Measurements from ENCODE around the gene CHADL.

Gene CHADL

GRCh38 chr22:41257696-41258095 lies 17.0 kb upstream of the CHADL start:
- H3K9ac ChIP-seq, result no peak overlapping the region
- no peak overlapping the region for H3K4me2 ChIP-seq (ENCODE audit: low read length)
- no peaks in the 10 kb centered on the region for H3K79me2 ChIP-seq
- H2AFZ ChIP-seq, result no peak overlapping the region
- no peak overlapping the region for H3K4me3 ChIP-seq (ENCODE audit: low read depth, low read length)
- H3K36me3 ChIP-seq (ENCODE audit: control insufficient read depth, insufficient read depth, low read length), result no peaks in the 10 kb centered on the region
- no peak for TF ChIP-seq CTCF (IDR thresholded peaks at IDR 0.05)
- H3K4me1 ChIP-seq, result no peaks in the 10 kb centered on the region
- no peaks in the 10 kb centered on the region for H3K27me3 ChIP-seq (ENCODE audit: control insufficient read depth, insufficient read depth, low read length)
- no peak overlapping the region for H3K27ac ChIP-seq
- no peaks in the 10 kb centered on the region for H3K9me3 ChIP-seq (ENCODE audit: control insufficient read depth, low read length)

- Histone ChIP-seq H3K36me3 (ENCODE audit: control insufficient read depth, insufficient read depth, low read length) (no peaks in the 10 kb centered on the region), H3K4me1 (no peaks in the 10 kb centered on the region), H3K9me3 (ENCODE audit: control insufficient read depth, low read length) (no peaks in the 10 kb centered on the region), H3K4me2 (ENCODE audit: low read length) (no peak overlapping the region), H2AFZ (no peak overlapping the region), H3K27ac (no peak overlapping the region), H3K27me3 (ENCODE audit: control insufficient read depth, insufficient read depth, low read length) (no peaks in the 10 kb centered on the region), H3K9ac (no peak overlapping the region), H3K79me2 (no peaks in the 10 kb centered on the region), H3K4me3 (ENCODE audit: low read depth, low read length) (no peak overlapping the region)
- TF ChIP-seq CTCF (IDR thresholded peaks at IDR 0.05), result no peak
These were observed 15.8 kb upstream of the CHADL start for GRCh38 chr22:41256254-41257253.

GRCh38 chr22:41254230-41254629 lies 13.5 kb upstream of the CHADL start:
- no peak overlapping the region for H3K4me3 ChIP-seq (ENCODE audit: low read depth, low read length)
- H3K79me2 ChIP-seq, result no peaks in the 10 kb centered on the region

GRCh38 chr22:41252365-41252764 lies 11.6 kb upstream of the CHADL start:
- Histone ChIP-seq H3K9me3 (ENCODE audit: control insufficient read depth, low read length) (no peaks in the 10 kb centered on the region), H3K9ac (no peak overlapping the region), H2AFZ (no peak overlapping the region), H3K27ac (no peak overlapping the region), H3K4me1 (no peaks in the 10 kb centered on the region), H3K36me3 (ENCODE audit: control insufficient read depth, insufficient read depth, low read length) (no peaks in the 10 kb centered on the region), H3K27me3 (ENCODE audit: control insufficient read depth, insufficient read depth, low read length) (no peaks in the 10 kb centered on the region), H3K4me2 (ENCODE audit: low read length) (no peak overlapping the region), H3K79me2 (no peaks in the 10 kb centered on the region), H3K4me3 (ENCODE audit: low read depth, low read length) (no peak overlapping the region)
- TF ChIP-seq CTCF (IDR thresholded peaks at IDR 0.05), result no peak

More at GRCh38 chr22:41254230-41254629, 13.5 kb upstream of the CHADL start:
- Histone ChIP-seq H3K4me2 (ENCODE audit: low read length) (no peak overlapping the region), H3K4me1 (no peaks in the 10 kb centered on the region), H3K36me3 (ENCODE audit: control insufficient read depth, insufficient read depth, low read length) (no peaks in the 10 kb centered on the region), H3K9me3 (ENCODE audit: control insufficient read depth, low read length) (no peaks in the 10 kb centered on the region), H3K9ac (no peak overlapping the region), H2AFZ (no peak overlapping the region), H3K27me3 (ENCODE audit: control insufficient read depth, insufficient read depth, low read length) (no peaks in the 10 kb centered on the region), H3K27ac (no peak overlapping the region)
- no peak for TF ChIP-seq CTCF (IDR thresholded peaks at IDR 0.05)
